NCI-H2196 (cell line): ENCODE measurements around the gene HOOK1.

ENCODE experiments used
- DNase-seq: peaks from one replicate; lab custom pipeline; 2025; ENCODE audit not compliant: unreplicated experiment; lab: John Stamatoyannopoulos, UW

Gene HOOK1

GRCh38 chr1:59814901-59815825 lies at the start of gene HOOK1:
Gene HOOK1 (plus strand): TSS chr1:59814949. CDS start chr1:59815118, 169 bp downstream.
- DNase-seq = no peak

DNA sequence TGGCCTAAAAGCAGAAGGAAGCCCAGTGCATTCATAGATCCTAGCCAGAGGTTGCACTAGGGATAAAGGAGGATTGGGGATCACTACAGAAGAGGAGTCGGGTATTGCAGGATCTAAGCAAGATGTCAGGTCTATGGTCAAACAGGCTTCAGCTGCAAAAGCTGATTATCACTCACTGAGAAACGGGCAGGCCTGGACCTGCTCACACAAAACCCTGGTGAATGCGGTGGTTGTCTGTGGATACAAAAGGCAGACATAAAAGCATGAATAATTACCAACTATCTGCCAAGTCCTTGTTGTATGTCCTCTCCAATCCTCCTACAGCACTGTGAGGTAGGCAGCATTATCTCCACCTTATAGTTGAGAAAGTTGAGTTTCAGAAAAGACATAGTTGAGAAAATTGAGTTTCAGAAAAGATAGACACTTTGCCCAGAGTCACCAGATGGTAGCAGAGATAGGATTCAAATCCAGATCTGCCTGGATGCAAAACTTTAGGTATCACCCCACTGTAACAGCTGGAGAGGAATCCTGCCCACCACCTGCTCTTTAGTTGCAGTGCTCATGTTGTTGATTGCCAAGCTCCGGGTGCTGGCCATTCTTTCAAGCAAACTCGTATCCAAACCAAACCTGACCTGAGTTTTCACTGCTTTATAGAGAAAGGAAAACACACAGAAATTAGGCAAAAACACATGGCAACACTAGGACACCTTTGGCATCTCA lies 49.6 kb upstream of the HOOK1 start:
- DNase-seq = peak; percentile 79

GRCh38 chr1:59766227-59766855 lies 48.4 kb upstream of the HOOK1 start:
- DNase-seq = no peak

DNA sequence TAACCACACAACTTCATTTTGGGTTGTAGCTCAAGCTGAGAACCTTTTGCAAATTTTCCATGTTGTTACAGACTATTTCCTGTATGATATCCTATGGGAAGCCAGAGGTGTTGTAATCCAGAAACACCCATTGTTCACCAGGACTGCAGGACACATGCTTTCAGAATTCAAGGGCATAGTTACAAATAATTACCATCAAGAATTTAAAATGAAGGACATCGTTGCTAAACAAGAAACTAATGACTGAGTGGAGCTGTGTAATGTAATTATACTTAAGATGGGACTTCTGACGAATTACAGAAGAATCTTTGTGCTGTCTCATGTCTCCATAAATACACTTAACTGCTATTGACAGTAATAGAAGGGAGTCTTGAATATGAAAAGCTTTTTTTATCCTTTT lies 47.6 kb upstream of the HOOK1 start:
- no peak for DNase-seq

DNA sequence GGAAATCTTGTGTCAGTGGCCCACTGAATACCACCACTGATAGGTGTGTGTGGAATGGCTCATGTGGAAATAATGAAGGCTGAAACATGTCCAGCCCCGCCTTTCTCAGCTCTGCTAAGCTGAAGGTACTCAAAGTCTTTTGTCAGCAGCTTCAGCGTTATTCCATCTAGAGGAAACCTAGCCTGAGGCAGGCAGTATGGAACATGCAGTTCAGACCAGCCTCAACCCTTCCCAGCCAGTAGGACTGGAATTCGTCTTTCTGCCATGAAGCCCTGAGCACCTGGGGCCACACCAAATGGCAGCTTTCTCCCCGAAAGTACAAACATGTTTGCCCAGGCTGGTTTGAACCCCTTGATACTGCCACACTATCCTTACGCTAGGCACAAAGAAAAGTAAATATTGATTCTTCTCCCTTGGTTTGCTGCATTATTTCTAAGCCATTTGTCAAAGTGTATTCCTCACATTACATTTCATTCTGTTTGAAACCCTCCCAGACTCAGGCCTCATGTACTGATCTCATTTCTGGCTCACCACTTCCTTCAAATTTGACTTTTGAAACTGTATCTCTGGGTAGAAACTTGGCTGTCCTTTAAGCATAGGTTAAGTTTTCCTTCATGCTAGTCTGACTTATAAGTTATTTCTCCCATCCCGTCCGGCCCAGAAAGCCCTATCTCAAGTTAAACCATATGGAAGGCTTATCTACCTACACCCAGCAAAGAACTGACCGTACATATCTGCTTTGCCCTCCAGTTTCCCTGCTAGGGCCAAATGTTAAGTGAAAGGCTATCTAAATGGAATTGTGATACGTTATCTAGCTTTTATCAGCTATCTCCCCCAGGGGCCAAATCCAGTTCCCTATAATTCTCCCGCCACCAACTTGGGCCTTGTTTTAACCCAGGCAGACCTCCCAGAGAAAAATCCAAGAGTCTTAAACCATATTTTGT lies 45.7 kb upstream of the HOOK1 start:
- DNase-seq = peak; percentile 10

DNA sequence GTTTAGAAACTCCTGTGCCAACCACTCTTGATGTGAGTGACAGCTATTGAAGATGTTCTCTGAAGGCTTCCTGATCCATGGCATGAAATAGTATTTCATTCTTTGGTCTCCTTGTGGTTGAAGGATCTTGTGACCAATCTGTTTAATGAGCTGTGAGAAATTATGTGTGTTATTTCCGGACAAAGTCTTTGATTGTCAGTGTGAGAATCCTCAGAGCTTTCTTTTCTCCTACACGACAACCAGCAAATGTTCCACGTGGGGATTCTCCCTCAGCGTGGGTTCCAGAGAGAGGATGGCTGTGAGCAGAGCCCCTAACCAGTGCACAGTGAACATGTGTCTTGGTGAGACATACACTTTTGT lies 45.0 kb upstream of the HOOK1 start:
- DNase-seq = no peak

- no peak for DNase-seq
These were observed 43.4 kb upstream of the HOOK1 start for GRCh38 chr1:59771361-59771760.

GRCh38 chr1:59775480-59775879 lies 39.3 kb upstream of the HOOK1 start:
- no peak for DNase-seq

DNA sequence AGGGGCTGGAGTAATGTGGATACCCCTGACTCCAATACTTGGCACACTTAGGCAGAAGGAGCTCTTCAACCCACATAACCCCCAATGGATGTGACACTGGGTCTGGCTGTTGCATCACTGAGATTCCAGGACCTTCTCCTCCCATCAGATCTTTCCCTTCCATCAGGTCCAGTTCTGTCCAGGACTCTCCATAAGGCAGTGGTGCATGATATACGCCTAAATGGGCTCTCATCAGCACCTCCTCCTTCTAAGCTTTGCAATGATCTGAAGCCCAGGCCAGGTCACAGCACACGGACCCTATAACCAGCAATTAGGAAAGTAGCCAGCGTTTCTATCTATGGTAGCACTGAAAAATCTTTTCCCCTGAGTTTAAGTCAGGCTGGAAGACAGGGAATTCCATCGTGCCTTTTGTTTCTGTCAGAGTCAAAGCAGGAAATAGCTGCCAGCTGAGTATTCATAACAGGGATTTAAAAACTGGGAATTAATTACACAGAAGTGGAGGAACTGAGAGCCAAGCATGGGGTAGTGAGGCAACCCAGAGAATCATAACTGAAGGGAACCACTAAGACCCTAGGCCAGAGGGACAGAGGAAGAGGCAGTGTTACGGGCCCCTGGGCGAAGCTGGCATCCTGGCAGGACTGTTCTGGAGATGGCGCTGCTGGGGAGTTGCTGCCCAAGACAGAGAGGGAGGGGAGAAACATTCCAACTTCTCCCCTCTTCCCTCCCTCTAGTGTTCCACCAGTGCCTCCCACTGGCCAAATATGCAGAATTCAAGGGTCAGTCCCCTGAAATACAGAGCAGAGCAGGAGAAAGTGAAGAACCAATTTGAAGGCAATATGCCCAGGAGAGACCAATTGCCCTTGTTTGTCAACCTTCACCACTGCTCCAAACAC lies 37.5 kb upstream of the HOOK1 start:
- DNase-seq = no peak

DNA sequence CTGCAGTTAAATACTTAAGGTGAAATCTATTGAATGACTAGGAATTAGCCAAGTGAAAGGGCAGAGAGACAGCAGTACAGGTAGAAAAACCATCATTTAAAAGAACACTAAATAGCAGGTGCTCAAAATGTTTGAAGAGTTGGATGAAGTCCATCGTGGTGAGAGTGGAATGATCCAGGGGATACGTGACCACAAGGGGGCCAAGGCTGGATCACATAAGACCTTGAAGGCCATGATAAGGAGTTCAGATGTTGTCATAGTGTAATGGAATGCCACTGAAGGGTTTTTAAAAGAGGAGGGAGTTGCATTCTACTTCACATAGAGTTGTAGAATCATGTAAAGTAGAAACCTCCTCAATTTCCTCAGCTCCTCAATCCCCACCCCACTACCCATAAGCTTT lies 34.8 kb upstream of the HOOK1 start:
- DNase-seq = no peak

DNA sequence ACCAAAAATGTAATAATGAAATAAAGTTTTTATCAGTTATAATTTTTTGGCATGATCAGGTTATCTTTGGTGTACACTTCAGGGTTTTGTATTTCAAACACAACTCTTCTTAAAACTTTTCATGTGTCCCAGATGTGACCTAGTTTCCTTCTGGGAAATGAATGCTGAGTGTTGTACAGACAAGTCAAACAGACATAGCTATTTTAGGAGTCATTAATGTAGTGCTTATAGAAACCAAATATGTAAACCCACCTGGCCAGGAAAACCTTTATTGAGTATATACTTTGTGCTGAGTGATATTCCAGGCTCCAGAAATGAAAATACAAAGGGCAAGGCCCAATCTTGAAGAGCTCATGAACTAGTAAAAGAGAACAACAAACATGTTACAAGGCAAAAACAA lies 25.9 kb upstream of the HOOK1 start:
- no peak for DNase-seq

- no peak for DNase-seq
These were observed 16.1 kb upstream of the HOOK1 start for GRCh38 chr1:59798600-59798999.

GRCh38 chr1:59803458-59804038 lies 11.2 kb upstream of the HOOK1 start:
- DNase-seq = no peak

- no peak for DNase-seq
These were observed 10.4 kb upstream of the HOOK1 start for GRCh38 chr1:59804301-59804700.

DNA sequence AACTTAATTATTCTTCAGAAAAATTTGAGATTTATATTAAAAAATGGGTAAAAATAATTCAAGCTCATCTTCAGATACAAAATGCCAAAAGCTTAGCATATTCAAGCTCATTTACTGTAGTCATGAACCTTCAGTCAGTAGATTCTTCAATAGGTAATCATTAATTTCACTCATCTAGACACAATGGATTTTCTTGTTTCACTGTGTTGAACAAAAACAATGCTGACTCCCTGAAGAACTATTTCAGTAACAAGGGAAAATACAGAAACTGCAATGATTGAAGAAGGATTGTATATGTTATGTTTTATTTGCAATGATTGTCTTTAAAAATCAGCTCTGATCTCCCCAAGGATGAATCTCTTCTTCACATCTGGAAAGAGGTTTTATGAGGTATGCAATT lies 9.2 kb upstream of the HOOK1 start:
- no peak for DNase-seq

DNA sequence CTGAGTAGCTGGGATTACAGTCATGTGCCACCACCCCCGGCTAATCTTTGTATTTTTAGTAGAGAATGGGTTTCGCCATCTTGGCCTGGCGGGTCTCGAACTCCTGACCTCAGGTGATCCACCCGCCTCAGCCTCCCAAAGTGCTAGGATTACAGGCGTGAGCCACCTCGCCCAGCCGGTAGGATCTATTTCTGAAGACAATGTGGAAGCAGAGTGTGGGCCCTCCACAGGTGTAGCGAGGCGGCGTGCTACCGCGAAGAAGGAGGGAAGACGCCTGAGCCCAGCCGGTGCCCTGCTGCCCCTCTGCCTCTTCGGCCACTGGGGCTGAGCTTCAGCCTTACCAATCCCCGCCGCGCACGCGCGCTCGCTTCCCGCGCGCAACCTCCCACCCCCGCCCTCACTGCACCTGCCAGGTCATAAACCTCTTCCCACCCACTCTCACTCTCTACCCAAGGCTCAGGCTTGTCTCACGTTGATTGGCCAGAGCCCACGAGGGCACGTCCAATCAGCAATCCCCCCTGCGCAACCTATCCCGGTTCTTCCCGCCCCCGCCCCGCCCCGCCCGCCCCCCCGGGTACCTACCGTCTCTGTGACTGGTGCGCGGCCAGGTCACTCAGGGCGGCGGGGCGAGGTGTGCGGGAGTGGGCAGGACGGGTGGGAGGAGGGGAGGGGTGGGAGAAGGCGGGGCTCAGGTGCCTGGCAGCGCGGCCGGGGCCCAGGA lies 409 bp upstream of the HOOK1 start:
- peak; percentile 98 for DNase-seq

- no peak for DNase-seq
These were observed 1.1 kb downstream of the HOOK1 start for GRCh38 chr1:59815892-59816291.

- no peak for DNase-seq
These were observed 1.6 kb downstream of the HOOK1 start for GRCh38 chr1:59816318-59816878.
